ENCODE data around the gene FEN1. TPM values are rescaled to one million over a fixed set of nuclear protein-coding genes. Genes with fewer than 3 reads are reported as not detected.

FEN1 gene
- total RNA-seq, 1 donor from 2014 or later, result 19.8 TPM

DNA sequence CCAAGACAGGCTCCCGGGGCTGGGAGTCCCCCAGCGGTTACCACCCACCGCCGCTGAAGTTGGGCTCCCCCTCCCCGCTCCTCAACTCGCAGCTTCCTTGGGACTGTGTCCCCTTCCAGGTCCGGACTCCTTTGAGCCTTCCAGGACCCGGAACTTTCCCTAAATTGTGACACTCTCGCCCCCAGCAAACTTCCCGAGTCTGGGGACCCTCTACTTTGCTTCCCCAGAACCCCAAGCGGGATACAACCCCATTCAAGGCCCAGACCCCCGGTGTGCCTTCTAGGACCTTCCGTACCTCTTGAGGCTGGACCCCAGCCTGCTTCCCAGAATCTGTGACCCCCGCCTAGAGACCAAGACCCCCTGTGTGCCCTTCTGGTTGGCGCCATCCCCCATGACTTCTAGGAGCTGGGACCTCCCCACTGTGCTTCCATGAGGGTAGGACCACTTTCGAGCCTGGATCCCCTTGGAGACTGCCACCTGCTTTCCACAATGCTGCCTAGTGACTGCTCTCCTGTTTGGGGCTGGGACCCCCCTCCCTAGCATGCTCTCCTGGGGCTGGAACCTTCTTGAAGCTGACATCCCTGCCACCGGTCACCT, 39.7 kb upstream of the FEN1 start:
- peaks cover 23% of the 10 kb centered on the region for H3K4me1 Mint-ChIP-seq (ENCODE audit: unreplicated experiment)
- TF ChIP-seq, protein P1, sequence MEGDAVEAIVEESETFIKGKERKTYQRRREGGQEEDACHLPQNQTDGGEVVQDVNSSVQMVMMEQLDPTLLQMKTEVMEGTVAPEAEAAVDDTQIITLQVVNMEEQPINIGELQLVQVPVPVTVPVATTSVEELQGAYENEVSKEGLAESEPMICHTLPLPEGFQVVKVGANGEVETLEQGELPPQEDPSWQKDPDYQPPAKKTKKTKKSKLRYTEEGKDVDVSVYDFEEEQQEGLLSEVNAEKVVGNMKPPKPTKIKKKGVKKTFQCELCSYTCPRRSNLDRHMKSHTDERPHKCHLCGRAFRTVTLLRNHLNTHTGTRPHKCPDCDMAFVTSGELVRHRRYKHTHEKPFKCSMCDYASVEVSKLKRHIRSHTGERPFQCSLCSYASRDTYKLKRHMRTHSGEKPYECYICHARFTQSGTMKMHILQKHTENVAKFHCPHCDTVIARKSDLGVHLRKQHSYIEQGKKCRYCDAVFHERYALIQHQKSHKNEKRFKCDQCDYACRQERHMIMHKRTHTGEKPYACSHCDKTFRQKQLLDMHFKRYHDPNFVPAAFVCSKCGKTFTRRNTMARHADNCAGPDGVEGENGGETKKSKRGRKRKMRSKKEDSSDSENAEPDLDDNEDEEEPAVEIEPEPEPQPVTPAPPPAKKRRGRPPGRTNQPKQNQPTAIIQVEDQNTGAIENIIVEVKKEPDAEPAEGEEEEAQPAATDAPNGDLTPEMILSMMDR (IDR thresholded peaks at IDR 0.05), result no peak
- H3K36me3 Mint-ChIP-seq (ENCODE audit: unreplicated experiment), result no peaks in the 10 kb centered on the region
- H3K4me3 Mint-ChIP-seq (ENCODE audit: unreplicated experiment), result peak overlapping the region; percentile 66
- no peak for DNase-seq (ENCODE audit: extremely low spot score, unreplicated experiment)
- H3K27ac Mint-ChIP-seq (ENCODE audit: unreplicated experiment), result no peak overlapping the region
- H3K27me3 Mint-ChIP-seq (ENCODE audit: unreplicated experiment), result no peaks in the 10 kb centered on the region
- H3K9me3 Mint-ChIP-seq (ENCODE audit: unreplicated experiment), result no peaks in the 10 kb centered on the region

- TF ChIP-seq, protein P1 (IDR thresholded peaks at IDR 0.05), result no peak
- Mint-ChIP-seq H3K9me3 (ENCODE audit: unreplicated experiment) (no peaks in the 10 kb centered on the region), H3K4me3 (ENCODE audit: unreplicated experiment) (peak overlapping the region; percentile 66), H3K27me3 (ENCODE audit: unreplicated experiment) (no peaks in the 10 kb centered on the region), H3K4me1 (ENCODE audit: unreplicated experiment) (peaks cover 23% of the 10 kb centered on the region), H3K27ac (ENCODE audit: unreplicated experiment) (no peak overlapping the region), H3K36me3 (ENCODE audit: unreplicated experiment) (no peaks in the 10 kb centered on the region)
- DNase-seq (ENCODE audit: extremely low spot score, unreplicated experiment), result no peak
These were observed 39.0 kb upstream of the FEN1 start for GRCh38 chr11:61753672-61754071.

GRCh38 chr11:61754534-61755482, 37.9 kb upstream of the FEN1 start:
- Mint-ChIP-seq H3K36me3 (ENCODE audit: unreplicated experiment) (no peaks in the 10 kb centered on the region), H3K4me3 (ENCODE audit: unreplicated experiment) (no peak overlapping the region), H3K27ac (ENCODE audit: unreplicated experiment) (no peak overlapping the region), H3K4me1 (ENCODE audit: unreplicated experiment) (peaks cover 18% of the 10 kb centered on the region), H3K9me3 (ENCODE audit: unreplicated experiment) (no peaks in the 10 kb centered on the region), H3K27me3 (ENCODE audit: unreplicated experiment) (no peaks in the 10 kb centered on the region)
- TF ChIP-seq, protein P1 (IDR thresholded peaks at IDR 0.05), result no peak
- DNase-seq (ENCODE audit: extremely low spot score, unreplicated experiment), result no peak

DNA sequence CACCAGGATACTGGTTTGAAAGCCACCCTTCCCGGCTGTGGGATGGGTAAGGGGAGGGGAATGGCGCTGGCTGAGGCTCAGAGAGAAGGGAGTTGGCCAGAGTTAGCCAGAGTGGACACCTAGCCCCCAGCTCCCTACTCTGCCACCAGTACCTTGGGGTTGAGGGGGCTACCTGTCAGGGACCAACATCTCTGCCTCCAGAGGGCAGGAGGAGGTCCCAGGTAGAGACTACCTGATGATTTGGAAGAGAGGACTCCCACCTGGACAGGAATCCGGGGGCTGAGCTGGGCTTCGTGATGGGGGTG, 36.6 kb upstream of the FEN1 start:
- DNase-seq (ENCODE audit: extremely low spot score, unreplicated experiment), result no peak
- Mint-ChIP-seq H3K27me3 (ENCODE audit: unreplicated experiment) (no peaks in the 10 kb centered on the region), H3K36me3 (ENCODE audit: unreplicated experiment) (no peaks in the 10 kb centered on the region), H3K9me3 (ENCODE audit: unreplicated experiment) (no peaks in the 10 kb centered on the region), H3K4me1 (ENCODE audit: unreplicated experiment) (peaks cover 18% of the 10 kb centered on the region), H3K4me3 (ENCODE audit: unreplicated experiment) (no peak overlapping the region), H3K27ac (ENCODE audit: unreplicated experiment) (no peak overlapping the region)
- TF ChIP-seq, protein P1 (IDR thresholded peaks at IDR 0.05), result no peak

DNA sequence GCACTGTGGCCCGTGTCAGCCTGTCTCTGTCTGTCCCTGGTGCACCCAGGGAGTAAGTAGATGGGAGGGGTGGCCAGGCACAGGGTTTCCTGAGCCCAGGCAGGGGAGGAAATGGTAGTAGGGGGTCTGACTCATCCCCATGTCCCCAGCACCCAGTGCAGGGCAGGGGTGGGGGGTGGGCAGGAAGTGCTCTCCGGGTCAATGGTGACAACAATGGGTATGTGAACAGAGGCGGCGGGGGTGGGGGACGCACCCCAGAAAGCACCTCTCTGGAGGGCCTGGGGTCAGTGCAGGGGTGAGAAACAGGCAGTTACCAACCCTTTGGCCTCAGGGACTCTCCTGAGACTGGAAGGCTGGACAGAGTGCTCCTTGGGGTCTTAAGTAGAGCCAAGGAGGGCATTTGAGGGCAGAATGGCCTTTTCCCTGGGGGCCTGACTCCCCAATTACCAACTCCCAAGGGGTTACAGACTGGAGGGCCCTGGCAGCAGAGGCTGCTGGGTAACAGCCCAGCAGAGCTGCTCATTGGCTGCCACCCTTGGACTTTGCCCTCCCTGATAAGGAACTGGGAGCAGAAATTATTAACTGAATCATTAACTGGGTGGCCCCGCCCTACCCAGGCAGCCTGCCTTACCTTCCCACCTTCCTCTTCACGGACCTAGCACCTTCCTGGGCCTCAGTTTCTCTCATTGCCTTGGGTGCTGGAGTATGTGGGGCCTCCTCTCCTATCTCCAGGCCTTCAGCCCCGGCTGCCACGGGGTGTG, 36.1 kb upstream of the FEN1 start:
- Mint-ChIP-seq H3K36me3 (ENCODE audit: unreplicated experiment) (no peaks in the 10 kb centered on the region), H3K9me3 (ENCODE audit: unreplicated experiment) (no peaks in the 10 kb centered on the region), H3K27me3 (ENCODE audit: unreplicated experiment) (no peaks in the 10 kb centered on the region), H3K4me1 (ENCODE audit: unreplicated experiment) (peaks cover 19% of the 10 kb centered on the region), H3K4me3 (ENCODE audit: unreplicated experiment) (no peak overlapping the region), H3K27ac (ENCODE audit: unreplicated experiment) (no peak overlapping the region)
- TF ChIP-seq, protein P1 (IDR thresholded peaks at IDR 0.05), result no peak
- DNase-seq (ENCODE audit: extremely low spot score, unreplicated experiment), result no peak
